ENCODE data around the gene COMMD6.

COMMD6 gene

GRCh38 chr13:75521956-75522355 is 15.7 kb downstream of the COMMD6 start:
- DNase-seq, result no peak

GRCh38 chr13:75518439-75519088 is 19.1 kb downstream of the COMMD6 start:
- no peak for DNase-seq

- no peak for DNase-seq
Measured at GRCh38 chr13:75514080-75514995, 23.3 kb downstream of the COMMD6 start.

- DNase-seq, result no peak
Measured at GRCh38 chr13:75513271-75513670, 24.4 kb downstream of the COMMD6 start.

GRCh38 chr13:75512253-75512652 is 25.4 kb downstream of the COMMD6 start:
- DNase-seq, result no peak

- DNase-seq, result no peak
Measured at GRCh38 chr13:75511051-75511625, 26.5 kb downstream of the COMMD6 start.

GRCh38 chr13:75508002-75508548 is 29.6 kb downstream of the COMMD6 start:
- DNase-seq, result no peak

GRCh38 chr13:75507027-75508001 is 30.3 kb downstream of the COMMD6 start:
- DNase-seq, result no peak

GRCh38 chr13:75506018-75506417 is 31.6 kb downstream of the COMMD6 start:
- no peak for DNase-seq

- no peak for DNase-seq
Measured at GRCh38 chr13:75505327-75505726, 32.3 kb downstream of the COMMD6 start.

GRCh38 chr13:75495938-75496337 is 41.7 kb downstream of the COMMD6 start:
- DNase-seq, result no peak

GRCh38 chr13:75494491-75494890 is 43.1 kb downstream of the COMMD6 start:
- DNase-seq, result no peak

GRCh38 chr13:75493156-75493555 is 44.5 kb downstream of the COMMD6 start:
- DNase-seq, result no peak

GRCh38 chr13:75492389-75492788 is 45.3 kb downstream of the COMMD6 start:
- DNase-seq, result no peak

- DNase-seq, result no peak
Measured at GRCh38 chr13:75491376-75491775, 46.3 kb downstream of the COMMD6 start.

GRCh38 chr13:75489502-75490263 is 48.0 kb downstream of the COMMD6 start:
- DNase-seq, result no peak

- no peak for DNase-seq
Measured at GRCh38 chr13:75486146-75487062, 51.2 kb downstream of the COMMD6 start.

GRCh38 chr13:75485286-75486062 is 52.2 kb downstream of the COMMD6 start:
- no peak for DNase-seq

GRCh38 chr13:75482820-75483079 is 54.9 kb downstream of the COMMD6 start:
- no peak for DNase-seq
